GM15510 (cell line): ENCODE measurements around the gene AFAP1L1.

Experiments
- POLR2A ChIP-seq: IDR thresholded peaks from 3 replicates; pipeline ENCODE4 v1.6.1; 2011; ENCODE audit warnings: borderline replicate concordance; ENCODE audit not compliant: insufficient read length; ENCODE audit errors: extremely low read depth

AFAP1L1 gene

DNA sequence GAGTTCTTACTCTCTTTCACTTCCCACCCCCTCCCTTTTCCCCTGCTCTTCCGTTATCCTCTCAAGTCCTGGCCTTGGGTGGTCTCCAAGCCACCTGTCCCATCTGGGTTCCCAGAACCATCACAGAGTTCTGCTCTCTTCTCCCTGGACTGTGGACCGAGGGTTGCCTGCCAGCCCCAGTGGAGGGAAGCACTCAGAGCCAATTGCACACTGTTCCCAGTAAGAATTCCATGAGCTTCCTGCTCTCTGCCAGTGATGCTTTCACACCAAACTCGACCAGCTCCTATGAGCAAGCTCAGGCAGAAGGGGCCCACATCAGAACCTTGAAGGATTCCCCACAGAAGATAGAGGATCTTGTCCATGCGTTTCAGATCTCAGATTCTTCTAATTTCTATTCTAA, 20.1 kb upstream of the AFAP1L1 start:
- TF ChIP-seq POLR2A = no peak

DNA sequence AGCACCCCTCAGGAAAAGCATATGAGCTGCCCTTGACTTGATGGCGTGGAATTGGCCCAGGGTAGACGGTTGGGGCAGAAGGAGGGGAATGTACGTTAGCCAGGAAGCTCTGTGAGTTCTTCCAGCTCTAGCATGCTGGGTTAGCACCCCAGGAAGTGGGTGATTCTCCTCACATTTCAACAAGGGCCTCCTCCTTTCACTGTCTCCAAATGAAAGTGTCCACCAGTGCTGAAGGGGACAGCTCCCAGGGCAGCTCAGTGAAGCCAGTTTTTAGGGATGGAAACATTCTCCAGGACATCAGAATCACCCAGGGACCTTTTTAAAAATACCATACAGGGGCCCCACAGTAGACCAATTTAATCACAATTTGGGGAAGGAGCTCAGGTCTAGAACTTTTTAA, 17.2 kb upstream of the AFAP1L1 start:
- TF ChIP-seq POLR2A = no peak

- no peak for TF ChIP-seq POLR2A
These were observed 15.2 kb upstream of the AFAP1L1 start for GRCh38 chr5:149256451-149256850.

- TF ChIP-seq POLR2A = no peak
These were observed 14.5 kb upstream of the AFAP1L1 start for GRCh38 chr5:149257131-149257530.

GRCh38 chr5:149257889-149258705, 13.6 kb upstream of the AFAP1L1 start:
- TF ChIP-seq POLR2A = no peak

DNA sequence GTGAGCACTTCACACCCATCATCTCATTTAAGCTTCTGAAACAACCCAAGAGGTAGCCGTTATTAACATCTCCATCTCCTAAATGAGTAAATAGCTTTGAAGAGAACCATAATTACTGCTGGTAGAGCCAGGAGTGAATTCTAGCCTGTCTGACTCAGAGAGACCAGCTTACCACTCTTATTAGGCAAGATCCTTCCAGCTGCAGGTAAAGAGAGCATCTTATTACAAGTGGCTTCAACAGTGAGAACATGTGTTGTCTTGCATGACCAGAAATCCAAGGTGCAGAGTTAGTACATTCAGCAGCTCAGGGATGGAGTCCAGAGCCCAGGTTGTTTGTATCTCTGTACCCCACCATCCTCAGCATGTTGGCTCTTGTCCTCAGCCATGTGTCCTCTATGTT, 10.9 kb upstream of the AFAP1L1 start:
- no peak for TF ChIP-seq POLR2A

GRCh38 chr5:149261246-149261645, 10.4 kb upstream of the AFAP1L1 start:
- TF ChIP-seq POLR2A = no peak

DNA sequence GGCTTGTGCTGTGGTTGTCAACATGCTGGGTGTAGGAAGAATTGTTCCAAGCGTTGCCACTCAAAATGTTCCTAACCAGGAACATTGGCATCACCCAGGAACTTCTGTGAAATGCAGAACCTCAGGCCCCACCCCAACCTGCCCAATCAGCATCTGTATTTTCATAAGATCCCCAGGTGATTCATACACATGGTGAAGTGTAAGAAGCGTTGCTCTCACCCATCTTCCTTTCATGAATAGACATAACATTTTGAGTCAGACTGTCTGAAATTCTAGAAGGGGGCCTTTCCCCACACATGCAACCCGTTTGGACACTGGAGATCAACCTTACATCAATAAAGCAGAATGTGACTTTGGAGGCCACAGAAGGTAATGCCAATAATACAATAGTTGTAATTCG, 9.3 kb upstream of the AFAP1L1 start:
- TF ChIP-seq POLR2A = no peak

DNA sequence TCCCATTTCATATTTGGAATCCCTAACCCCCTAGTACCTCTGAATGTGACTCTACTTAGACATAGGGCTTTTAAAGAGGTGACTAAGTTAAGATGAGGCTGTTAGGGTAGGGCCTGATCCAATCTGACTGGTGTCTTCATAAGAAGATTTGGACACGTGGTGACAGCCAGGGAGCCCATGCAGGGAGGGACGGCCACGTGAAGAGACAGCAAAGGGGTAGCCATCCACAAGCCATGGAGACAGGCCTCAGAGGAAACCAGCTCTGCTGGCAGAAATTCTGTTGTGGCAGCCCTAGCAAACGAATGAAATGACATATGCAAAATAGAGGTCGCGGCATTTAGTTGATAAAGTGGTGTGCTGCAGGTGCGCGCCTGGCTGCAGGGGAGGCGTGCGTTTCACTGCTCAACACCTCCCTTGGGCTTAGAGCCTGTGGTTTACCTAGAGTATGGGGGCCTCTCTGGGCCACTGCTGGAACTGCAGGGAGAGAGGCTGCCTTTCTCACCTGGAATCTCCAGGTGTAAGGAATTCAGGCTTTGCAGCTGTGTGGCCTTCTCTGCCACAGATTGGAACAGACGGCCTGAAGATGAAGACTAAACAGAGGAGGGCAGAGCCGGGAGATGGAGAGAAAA, 7.1 kb upstream of the AFAP1L1 start:
- no peak for TF ChIP-seq POLR2A

- no peak for TF ChIP-seq POLR2A
These were observed 6.6 kb upstream of the AFAP1L1 start for GRCh38 chr5:149265068-149265465.

DNA sequence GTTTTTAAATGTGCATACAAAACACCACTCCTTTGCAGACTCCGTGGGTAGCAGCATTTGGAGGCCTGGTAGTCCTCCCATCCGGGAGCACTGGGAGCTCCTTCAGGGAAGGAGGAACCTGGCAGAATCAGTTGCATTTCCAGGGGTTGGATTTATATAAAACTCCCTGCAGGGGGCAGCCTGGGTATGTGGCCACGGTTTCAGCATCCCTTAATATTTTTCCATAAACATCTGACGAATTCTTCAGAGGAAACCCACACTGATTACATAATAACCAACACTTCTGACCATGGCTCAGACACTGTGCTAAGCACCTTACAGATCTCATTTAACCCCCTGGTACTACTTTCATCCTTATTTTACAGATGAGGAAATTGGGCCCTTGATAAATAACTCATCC, 6.1 kb upstream of the AFAP1L1 start:
- TF ChIP-seq POLR2A = no peak

GRCh38 chr5:149267241-149267973, 4.3 kb upstream of the AFAP1L1 start:
- no peak for TF ChIP-seq POLR2A

DNA sequence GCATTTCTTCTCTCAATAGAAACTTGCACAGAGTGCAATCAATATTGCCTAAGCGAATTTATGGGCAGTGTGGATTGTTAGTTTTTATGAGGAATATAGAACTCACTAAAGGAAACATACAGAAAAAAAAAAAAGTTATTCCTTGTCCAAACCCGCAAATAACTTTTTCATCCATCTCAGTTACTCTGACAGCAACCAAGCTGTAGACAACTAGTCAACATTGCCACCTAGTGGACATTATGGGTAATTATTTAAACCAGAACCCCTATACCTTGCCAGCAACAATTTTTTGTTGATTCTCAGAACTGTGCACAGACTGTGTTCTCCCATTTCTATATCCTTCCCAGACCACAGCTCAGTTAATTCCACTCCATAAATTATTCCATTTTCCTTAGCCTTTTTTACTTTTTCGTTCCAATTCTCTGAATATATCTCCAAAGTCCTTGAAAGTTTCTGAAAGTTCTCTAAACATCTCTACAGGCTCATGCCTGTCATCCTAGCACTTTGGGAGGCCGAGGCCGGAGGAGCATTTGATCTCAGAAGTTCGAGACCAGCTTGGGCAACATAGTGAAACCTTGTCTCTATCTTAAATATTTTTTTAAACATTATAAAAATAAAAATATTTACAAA, 2.6 kb upstream of the AFAP1L1 start:
- no peak for TF ChIP-seq POLR2A

DNA sequence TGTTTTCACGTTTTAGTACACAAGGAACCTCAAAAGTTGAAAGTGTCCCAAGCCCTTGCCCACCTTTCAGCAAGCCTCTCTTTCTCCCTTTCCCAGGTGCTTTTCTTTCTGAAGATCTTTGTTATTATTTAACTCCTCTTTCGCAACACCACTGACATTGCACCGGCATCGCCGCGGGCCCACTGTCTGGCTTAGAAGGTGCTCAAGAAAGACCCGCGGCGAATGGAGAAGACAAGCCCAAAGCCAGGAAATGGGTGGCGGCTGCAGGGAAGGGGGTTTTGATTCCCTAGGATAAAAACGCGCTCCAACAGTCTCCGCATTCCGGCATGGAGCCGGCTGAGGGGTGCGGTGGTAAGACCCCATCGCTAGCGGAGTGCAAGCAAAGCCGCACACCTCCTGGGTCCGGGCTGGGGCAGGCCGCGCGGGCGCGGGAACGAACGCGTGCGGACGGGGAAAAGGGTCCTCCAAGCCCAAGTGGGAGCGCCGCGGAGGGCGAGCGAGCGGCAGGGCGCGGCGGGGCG, 404 bp upstream of the AFAP1L1 start:
- no peak for TF ChIP-seq POLR2A

- no peak for TF ChIP-seq POLR2A
These were observed 1.6 kb downstream of the AFAP1L1 start for GRCh38 chr5:149273237-149273636.

- TF ChIP-seq POLR2A = no peak
These were observed 2.3 kb downstream of the AFAP1L1 start for GRCh38 chr5:149273950-149274349.

DNA sequence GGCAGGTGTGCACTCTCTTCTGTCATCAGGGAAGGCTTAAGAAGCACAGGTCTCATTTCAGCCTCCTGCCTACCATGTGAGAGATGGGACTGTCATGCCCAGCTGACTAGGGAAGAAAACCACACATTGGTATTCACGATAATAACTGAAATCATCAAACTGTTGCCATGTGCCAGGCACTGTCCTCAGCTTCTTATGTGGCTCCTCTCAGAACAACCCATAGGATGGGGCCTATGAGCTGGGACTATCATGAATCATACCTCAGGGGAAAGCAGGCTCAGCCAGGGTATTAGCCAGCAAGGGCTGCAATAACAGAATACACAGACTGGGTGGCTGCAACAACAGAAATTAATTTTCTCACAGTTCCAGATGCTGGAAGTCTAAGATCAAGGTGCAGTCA, 3.3 kb downstream of the AFAP1L1 start:
- no peak for TF ChIP-seq POLR2A
